OCI-LY3 (cell line): ENCODE results near the gene FNIP2.

Experiments
- H2AFZ ChIP-seq: fragments of 200-600, 300-600 bp; shearing (Covaris generic); 2 replicates; pipeline ENCODE4 v1.6.0; 2014; ENCODE audit warnings: antibody characterized with exemption, low read depth, low read length
- H3K27ac ChIP-seq: fragments of 200-600, 300-600 bp; sonication (generic); 2 replicates; pipeline ENCODE4 v1.5.1; 2014; ENCODE audit warnings: mild to moderate bottlenecking, low read length, moderate library complexity, mixed read lengths
- H3K27me3 ChIP-seq: fragments of 200-600, 300-600 bp; sonication (generic); 2 replicates; pipeline ENCODE4 v1.6.1; 2014; ENCODE audit warnings: low read depth, low read length, mixed read lengths
- H3K36me3 ChIP-seq: fragments of 200-600, 300-600 bp; sonication (generic); replicated peaks from 2 replicates; pipeline ENCODE3; 2014; ENCODE audit warnings: low read depth, low read length, mixed read lengths
- H3K4me1 ChIP-seq: fragments of 300-600, 200-600 bp; sonication (generic); 2 replicates; pipeline ENCODE4 v1.6.1; 2014; ENCODE audit warnings: low read length, mixed read lengths
- H3K4me2 ChIP-seq: fragments of 200-600, 300-600 bp; sonication (generic); 2 replicates; pipeline ENCODE4 v1.6.1; 2014; ENCODE audit warnings: low read length, mixed read lengths
- H3K4me3 ChIP-seq: fragments of 300-600, 200-600 bp; sonication (generic); 2 replicates; pipeline ENCODE4 v1.5.1; 2014; ENCODE audit warnings: antibody characterized with exemption, mild to moderate bottlenecking, low read length, moderate library complexity
- H3K79me2 ChIP-seq: fragments of 300-600, 200-600 bp; shearing (Covaris generic); 2 replicates; pipeline ENCODE4 v1.6.1; 2014; ENCODE audit warnings: mild to moderate bottlenecking, low read length, mixed read lengths
- H3K9ac ChIP-seq: fragments of 300-600, 200-600 bp; shearing (Covaris generic); 2 replicates; pipeline ENCODE4 v1.6.0; 2014; ENCODE audit warnings: mild to moderate bottlenecking, low read length, moderate library complexity
- H3K9me3 ChIP-seq: fragments of 200-600, 300-600 bp; shearing (Covaris generic); 2 replicates; pipeline ENCODE4 v1.6.1; 2014; ENCODE audit warnings: low read length, mixed read lengths; ENCODE audit not compliant: insufficient read depth
- H4K20me1 ChIP-seq: fragments of 200-600, 300-600 bp; sonication (generic); 2 replicates; pipeline ENCODE4 v1.6.1; 2016; ENCODE audit warnings: low read length, mixed read lengths; ENCODE audit not compliant: insufficient read depth
- CTCF ChIP-seq: fragments of 200-600, 300-600 bp; sonication (generic); IDR thresholded peaks from 2 replicates; pipeline ENCODE4 v1.5.1; 2014; ENCODE audit warnings: antibody characterized with exemption, low read length, low read depth
- EZH2phosphoT487 ChIP-seq: fragments of 200-600 bp; shearing (Covaris generic); IDR thresholded peaks from 2 replicates; pipeline ENCODE4 v1.6.1; 2018; ENCODE audit warnings: antibody characterized with exemption, mixed run types, low read depth

FNIP2 gene

DNA sequence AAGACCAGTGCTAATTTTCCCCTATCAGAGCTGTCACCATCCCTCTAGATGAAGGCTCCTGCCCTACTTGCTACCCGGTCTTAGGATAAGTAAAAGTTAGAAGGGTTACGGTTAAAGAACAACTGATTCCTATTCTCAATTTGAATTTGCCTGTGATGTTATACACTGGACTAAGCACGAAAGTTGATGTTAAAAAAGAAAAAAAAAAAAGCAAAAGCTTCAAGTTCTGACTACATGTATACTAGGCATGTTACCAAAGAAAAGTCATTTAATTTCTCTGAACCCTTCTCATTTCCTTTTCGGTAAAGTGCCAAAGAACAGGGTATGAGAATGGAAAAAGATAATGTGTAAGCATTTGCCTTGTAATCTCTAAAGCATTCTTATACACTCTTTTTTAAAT is 44.2 kb upstream of the FNIP2 start:
- H3K4me2 ChIP-seq: no peak overlapping the region
- H3K27ac ChIP-seq: no peak overlapping the region
- H3K9me3 ChIP-seq: no peaks in the 10 kb centered on the region
- peaks cover 9% of the 10 kb centered on the region for H3K4me1 ChIP-seq
- TF ChIP-seq EZH2phosphoT487 (no peak), CTCF (no peak)
- peaks cover 32% of the 10 kb centered on the region for H3K27me3 ChIP-seq
- H2AFZ ChIP-seq: no peak overlapping the region; the same call in 1 of the 2 replicates
- H3K36me3 ChIP-seq: peaks cover 15% of the 10 kb centered on the region
- no peaks in the 10 kb centered on the region for H4K20me1 ChIP-seq
- H3K79me2 ChIP-seq: peaks cover 23% of the 10 kb centered on the region
- H3K9ac ChIP-seq: no peak overlapping the region
- H3K4me3 ChIP-seq: no peak overlapping the region

- Histone ChIP-seq H3K36me3 (peaks cover 1% of the 10 kb centered on the region), H3K79me2 (peaks cover 15% of the 10 kb centered on the region), H3K27me3 (peaks cover 48% of the 10 kb centered on the region), H4K20me1 (no peaks in the 10 kb centered on the region), H3K4me1 (peaks cover 7% of the 10 kb centered on the region), H3K4me3 (no peak overlapping the region), H3K9ac (no peak overlapping the region), H3K9me3 (no peaks in the 10 kb centered on the region), H3K4me2 (no peak overlapping the region), H2AFZ (no peak overlapping the region), H3K27ac (no peak overlapping the region)
- TF ChIP-seq CTCF (no peak), EZH2phosphoT487 (no peak)
These were observed 42.2 kb upstream of the FNIP2 start for GRCh38 chr4:158726633-158727032.

DNA sequence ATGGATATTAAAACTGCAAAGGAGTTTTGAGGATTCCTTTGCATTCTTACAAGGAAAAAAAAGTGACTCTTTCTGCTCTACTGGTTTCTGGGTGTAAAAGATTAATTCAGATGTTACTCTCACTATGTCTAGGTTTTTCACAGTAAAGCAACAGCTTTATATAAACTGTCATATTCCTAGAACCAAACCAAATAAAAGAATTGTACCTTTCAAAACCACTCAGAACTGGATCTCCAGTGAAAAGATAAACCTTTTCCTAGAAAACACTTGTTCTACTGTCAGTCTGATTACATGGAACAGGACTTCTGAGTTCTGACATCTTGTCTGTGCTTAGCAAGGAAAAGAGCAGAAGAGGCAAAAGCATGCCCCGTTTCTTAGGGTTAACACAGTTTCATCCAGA is 40.6 kb upstream of the FNIP2 start:
- no peaks in the 10 kb centered on the region for H3K4me1 ChIP-seq
- H2AFZ ChIP-seq: no peak overlapping the region
- H3K36me3 ChIP-seq: no peaks in the 10 kb centered on the region
- no peak for TF ChIP-seq CTCF
- TF ChIP-seq EZH2phosphoT487: no peak
- H3K79me2 ChIP-seq: no peaks in the 10 kb centered on the region
- no peaks in the 10 kb centered on the region for H3K9me3 ChIP-seq
- H3K27me3 ChIP-seq: peaks cover 61% of the 10 kb centered on the region
- H3K4me3 ChIP-seq: no peak overlapping the region
- H3K27ac ChIP-seq: no peak overlapping the region
- H3K9ac ChIP-seq: no peak overlapping the region
- no peak overlapping the region for H3K4me2 ChIP-seq
- H4K20me1 ChIP-seq: no peaks in the 10 kb centered on the region

DNA sequence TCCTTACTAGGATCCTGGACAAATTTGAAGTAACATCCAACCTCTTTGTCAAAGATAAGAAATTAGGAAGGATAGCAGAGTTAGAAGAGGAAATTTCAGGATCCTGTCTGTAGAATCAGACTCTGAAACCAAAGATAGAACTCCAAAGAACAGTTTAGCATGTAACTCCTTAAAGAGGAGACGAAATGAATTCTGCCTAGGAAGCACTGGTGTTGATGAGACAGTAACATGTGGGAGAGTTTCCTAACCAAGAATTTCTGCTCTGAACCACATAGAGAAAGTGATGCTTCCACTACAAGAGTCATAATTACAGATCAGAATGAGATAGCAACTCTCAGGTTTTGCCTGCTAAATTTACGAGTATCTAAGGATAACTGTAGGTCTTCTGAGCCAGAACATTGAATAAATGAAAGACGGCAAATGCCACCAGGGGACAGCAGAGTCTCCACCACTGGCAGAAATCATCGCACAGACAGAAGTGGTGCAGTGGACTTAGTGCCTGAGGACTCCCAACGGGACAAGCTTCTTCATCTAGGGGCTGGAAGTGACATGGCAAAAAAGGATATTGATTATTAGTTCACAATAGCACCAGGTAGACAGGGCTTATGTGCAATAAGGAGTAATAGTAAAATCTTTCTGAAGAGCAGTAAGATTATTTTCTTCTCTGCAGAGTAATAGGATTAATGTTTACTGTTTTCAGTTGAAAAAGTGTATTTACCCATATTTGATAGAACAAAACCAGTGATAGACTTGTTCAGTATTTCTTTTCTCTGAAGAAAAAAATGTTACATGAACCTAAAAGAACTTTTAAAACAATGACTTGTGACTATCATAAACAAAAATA is 38.9 kb upstream of the FNIP2 start:
- peak overlapping the region; percentile 7; the same call in 1 of the 2 replicates for H3K4me2 ChIP-seq
- TF ChIP-seq CTCF (peak; percentile 95), EZH2phosphoT487 (no peak)
- H3K4me1 ChIP-seq: no peaks in the 10 kb centered on the region
- H3K9ac ChIP-seq: no peak overlapping the region
- H3K4me3 ChIP-seq: no peak overlapping the region
- no peaks in the 10 kb centered on the region for H3K9me3 ChIP-seq
- no peaks in the 10 kb centered on the region for H3K79me2 ChIP-seq
- H3K36me3 ChIP-seq: no peaks in the 10 kb centered on the region
- H3K27me3 ChIP-seq: peaks cover 61% of the 10 kb centered on the region
- H2AFZ ChIP-seq: no peak overlapping the region
- no peaks in the 10 kb centered on the region for H4K20me1 ChIP-seq
- H3K27ac ChIP-seq: no peak overlapping the region
